ENCODE measurements around the gene EXT2.

Gene EXT2

DNA sequence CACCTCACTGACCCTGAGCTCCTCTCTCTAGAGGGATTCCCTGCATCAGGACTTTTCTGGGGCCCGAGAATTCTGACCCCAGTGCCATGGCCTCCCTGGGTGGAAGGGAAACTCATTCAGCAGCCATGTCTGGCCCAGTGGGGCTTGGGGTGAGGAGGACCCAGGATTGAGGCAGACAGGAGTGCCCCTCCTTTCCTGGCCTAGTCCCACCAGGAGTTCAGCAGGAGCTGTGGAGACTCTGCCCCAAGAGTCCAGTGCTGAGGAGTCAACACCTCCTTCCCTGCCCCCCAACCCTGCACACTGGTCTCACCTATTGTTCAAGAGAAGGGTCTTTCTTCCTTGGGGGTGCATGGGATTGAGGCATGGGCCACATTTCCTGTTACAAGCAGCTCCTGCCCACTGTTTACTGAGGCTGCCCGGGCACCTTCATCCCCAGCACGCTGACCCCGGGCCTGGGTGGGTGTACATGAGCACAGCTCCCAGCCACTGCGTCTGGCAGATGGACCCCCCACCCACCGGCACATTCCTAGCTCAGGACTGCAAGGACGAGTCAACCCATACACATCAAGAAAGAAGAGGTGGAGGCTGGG is 180.6 kb downstream of the EXT2 start (continued):
- TF ChIP-seq ARNTL (CRISPR knock-in tag; IDR thresholded peaks at IDR 0.05; ENCODE audit: borderline replicate concordance, low read depth), result no peak
- TF ChIP-seq OSR1 (CRISPR knock-in tag; IDR thresholded peaks at IDR 0.05), result no peak
- TF ChIP-seq CSDC2 (CRISPR knock-in tag; IDR thresholded peaks at IDR 0.05), result no peak
- TF ChIP-seq SNAI2 (CRISPR knock-in tag; IDR thresholded peaks at IDR 0.05), result no peak
- TF ChIP-seq, protein P1, sequence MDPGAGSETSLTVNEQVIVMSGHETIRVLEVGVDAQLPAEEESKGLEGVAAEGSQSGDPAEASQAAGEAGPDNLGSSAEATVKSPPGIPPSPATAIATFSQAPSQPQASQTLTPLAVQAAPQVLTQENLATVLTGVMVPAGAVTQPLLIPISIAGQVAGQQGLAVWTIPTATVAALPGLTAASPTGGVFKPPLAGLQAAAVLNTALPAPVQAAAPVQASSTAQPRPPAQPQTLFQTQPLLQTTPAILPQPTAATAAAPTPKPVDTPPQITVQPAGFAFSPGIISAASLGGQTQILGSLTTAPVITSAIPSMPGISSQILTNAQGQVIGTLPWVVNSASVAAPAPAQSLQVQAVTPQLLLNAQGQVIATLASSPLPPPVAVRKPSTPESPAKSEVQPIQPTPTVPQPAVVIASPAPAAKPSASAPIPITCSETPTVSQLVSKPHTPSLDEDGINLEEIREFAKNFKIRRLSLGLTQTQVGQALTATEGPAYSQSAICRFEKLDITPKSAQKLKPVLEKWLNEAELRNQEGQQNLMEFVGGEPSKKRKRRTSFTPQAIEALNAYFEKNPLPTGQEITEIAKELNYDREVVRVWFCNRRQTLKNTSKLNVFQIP (CRISPR knock-in tag; IDR thresholded peaks at IDR 0.05; ENCODE audit: borderline replicate concordance, low read depth), result no peak
- no peak for TF ChIP-seq ZFP30 (CRISPR knock-in tag; IDR thresholded peaks at IDR 0.05)
- TF ChIP-seq TOX (CRISPR knock-in tag; IDR thresholded peaks at IDR 0.05; ENCODE audit: borderline replicate concordance), result no peak
- TF ChIP-seq ZNF8 (CRISPR knock-in tag; IDR thresholded peaks at IDR 0.05), result no peak
- no peak for TF ChIP-seq ZC3H10 (CRISPR knock-in tag; IDR thresholded peaks at IDR 0.05)

DNA sequence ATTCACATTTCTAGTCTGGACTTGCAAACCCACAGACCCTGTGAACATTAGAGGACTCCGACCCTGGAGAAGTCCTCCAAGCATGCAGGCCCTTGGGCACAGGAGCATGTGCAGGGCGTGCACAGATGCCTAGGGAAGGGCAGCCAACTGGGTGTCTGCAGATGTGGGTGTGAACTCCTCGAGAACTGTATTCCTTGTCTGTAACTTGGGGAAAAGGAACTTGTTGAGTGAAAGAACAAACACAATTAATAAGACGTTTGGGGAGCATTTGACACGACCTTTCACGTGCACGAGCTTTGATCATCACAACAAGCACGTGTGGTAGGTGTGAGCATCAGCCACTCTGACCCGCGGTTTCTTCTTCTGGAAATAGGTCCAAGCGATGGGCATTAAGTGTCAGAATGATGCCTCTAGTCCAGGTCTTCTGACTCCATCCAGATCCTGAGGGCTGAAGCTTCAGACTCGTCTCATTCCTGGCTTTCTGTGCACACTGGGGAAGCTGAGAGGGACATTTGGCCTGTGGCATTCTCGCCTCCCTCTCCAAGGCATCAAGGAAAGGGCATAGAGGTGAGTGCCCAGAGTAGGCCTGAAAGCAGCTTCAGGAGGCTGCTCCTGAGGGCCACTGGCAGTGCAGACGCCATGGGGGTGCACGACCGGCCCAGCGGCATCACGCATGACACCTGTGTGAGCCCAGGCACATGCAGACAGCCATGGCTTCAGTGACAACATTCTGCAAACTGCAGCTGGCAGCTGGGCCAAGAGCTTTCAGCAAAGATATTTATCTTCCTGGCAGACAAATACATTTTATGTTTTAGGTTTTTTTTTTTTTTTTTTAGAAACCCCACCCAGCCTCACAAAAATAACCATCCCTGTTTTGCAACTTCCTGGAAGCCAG is 182.0 kb downstream of the EXT2 start:
- no peak for ATAC-seq
- TF ChIP-seq PPARA (CRISPR knock-in tag; IDR thresholded peaks at IDR 0.05; ENCODE audit: borderline replicate concordance) (no peak), ZC3H10 (CRISPR knock-in tag; IDR thresholded peaks at IDR 0.05) (no peak), TOX (CRISPR knock-in tag; IDR thresholded peaks at IDR 0.05; ENCODE audit: borderline replicate concordance) (no peak), ISL1 (CRISPR knock-in tag; IDR thresholded peaks at IDR 0.05) (no peak), SNAI2 (CRISPR knock-in tag; IDR thresholded peaks at IDR 0.05) (no peak), ZNF70 (CRISPR knock-in tag; IDR thresholded peaks at IDR 0.05) (no peak), ZFP3 (CRISPR knock-in tag; IDR thresholded peaks at IDR 0.05) (no peak), TCF4 (CRISPR knock-in tag; IDR thresholded peaks at IDR 0.05; ENCODE audit: borderline replicate concordance) (no peak), ESRRG (CRISPR knock-in tag; IDR thresholded peaks at IDR 0.05) (no peak), BACH2 (CRISPR knock-in tag; IDR thresholded peaks at IDR 0.05; ENCODE audit: borderline replicate concordance) (no peak), OSR1 (CRISPR knock-in tag; IDR thresholded peaks at IDR 0.05) (no peak), ZFP30 (CRISPR knock-in tag; IDR thresholded peaks at IDR 0.05) (no peak), ZNF8 (CRISPR knock-in tag; IDR thresholded peaks at IDR 0.05) (no peak), ZNF565 (CRISPR knock-in tag; conservative IDR thresholded peaks at IDR 0.05; ENCODE audit: low read depth) (no peak), ARNTL (CRISPR knock-in tag; IDR thresholded peaks at IDR 0.05; ENCODE audit: borderline replicate concordance, low read depth) (no peak)
- TF ChIP-seq, protein P2, sequence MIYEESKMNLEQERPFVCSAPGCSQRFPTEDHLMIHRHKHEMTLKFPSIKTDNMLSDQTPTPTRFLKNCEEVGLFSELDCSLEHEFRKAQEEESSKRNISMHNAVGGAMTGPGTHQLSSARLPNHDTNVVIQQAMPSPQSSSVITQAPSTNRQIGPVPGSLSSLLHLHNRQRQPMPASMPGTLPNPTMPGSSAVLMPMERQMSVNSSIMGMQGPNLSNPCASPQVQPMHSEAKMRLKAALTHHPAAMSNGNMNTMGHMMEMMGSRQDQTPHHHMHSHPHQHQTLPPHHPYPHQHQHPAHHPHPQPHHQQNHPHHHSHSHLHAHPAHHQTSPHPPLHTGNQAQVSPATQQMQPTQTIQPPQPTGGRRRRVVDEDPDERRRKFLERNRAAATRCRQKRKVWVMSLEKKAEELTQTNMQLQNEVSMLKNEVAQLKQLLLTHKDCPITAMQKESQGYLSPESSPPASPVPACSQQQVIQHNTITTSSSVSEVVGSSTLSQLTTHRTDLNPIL (CRISPR knock-in tag; IDR thresholded peaks at IDR 0.05; ENCODE audit: low read depth), result no peak
- TF ChIP-seq, protein P3, sequence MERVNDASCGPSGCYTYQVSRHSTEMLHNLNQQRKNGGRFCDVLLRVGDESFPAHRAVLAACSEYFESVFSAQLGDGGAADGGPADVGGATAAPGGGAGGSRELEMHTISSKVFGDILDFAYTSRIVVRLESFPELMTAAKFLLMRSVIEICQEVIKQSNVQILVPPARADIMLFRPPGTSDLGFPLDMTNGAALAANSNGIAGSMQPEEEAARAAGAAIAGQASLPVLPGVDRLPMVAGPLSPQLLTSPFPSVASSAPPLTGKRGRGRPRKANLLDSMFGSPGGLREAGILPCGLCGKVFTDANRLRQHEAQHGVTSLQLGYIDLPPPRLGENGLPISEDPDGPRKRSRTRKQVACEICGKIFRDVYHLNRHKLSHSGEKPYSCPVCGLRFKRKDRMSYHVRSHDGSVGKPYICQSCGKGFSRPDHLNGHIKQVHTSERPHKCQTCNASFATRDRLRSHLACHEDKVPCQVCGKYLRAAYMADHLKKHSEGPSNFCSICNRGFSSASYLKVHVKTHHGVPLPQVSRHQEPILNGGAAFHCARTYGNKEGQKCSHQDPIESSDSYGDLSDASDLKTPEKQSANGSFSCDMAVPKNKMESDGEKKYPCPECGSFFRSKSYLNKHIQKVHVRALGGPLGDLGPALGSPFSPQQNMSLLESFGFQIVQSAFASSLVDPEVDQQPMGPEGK (CRISPR knock-in tag; IDR thresholded peaks at IDR 0.05; ENCODE audit: borderline replicate concordance), result no peak
- TF ChIP-seq, protein P1 (CRISPR knock-in tag; IDR thresholded peaks at IDR 0.05; ENCODE audit: borderline replicate concordance, low read depth), result no peak

DNA sequence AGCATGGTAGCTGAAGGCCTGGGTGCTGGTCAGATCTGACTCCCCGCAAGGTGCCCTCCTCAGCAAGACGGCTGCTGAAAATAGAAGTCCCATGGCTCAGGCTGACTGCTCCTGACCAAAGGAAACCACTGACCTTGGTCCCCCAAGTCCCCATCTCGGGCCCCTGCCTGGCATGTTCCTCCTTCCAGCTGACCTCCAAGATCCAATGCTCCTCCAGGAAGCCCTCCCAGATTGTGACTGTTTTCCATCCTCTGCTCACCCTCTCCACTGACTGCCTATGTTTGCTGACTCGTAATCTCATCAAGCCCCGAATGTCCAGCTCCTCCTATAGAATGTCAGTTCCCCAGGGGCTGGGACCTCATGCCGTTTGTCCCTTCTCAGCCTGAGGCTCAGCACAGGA is 184.0 kb downstream of the EXT2 start:
- TF ChIP-seq ESRRG (CRISPR knock-in tag; IDR thresholded peaks at IDR 0.05) (no peak), ZNF70 (CRISPR knock-in tag; IDR thresholded peaks at IDR 0.05) (no peak), BACH2 (CRISPR knock-in tag; IDR thresholded peaks at IDR 0.05; ENCODE audit: borderline replicate concordance) (no peak), ZNF565 (CRISPR knock-in tag; conservative IDR thresholded peaks at IDR 0.05; ENCODE audit: low read depth) (no peak), OSR1 (CRISPR knock-in tag; IDR thresholded peaks at IDR 0.05) (no peak)
- TF ChIP-seq, protein P4, sequence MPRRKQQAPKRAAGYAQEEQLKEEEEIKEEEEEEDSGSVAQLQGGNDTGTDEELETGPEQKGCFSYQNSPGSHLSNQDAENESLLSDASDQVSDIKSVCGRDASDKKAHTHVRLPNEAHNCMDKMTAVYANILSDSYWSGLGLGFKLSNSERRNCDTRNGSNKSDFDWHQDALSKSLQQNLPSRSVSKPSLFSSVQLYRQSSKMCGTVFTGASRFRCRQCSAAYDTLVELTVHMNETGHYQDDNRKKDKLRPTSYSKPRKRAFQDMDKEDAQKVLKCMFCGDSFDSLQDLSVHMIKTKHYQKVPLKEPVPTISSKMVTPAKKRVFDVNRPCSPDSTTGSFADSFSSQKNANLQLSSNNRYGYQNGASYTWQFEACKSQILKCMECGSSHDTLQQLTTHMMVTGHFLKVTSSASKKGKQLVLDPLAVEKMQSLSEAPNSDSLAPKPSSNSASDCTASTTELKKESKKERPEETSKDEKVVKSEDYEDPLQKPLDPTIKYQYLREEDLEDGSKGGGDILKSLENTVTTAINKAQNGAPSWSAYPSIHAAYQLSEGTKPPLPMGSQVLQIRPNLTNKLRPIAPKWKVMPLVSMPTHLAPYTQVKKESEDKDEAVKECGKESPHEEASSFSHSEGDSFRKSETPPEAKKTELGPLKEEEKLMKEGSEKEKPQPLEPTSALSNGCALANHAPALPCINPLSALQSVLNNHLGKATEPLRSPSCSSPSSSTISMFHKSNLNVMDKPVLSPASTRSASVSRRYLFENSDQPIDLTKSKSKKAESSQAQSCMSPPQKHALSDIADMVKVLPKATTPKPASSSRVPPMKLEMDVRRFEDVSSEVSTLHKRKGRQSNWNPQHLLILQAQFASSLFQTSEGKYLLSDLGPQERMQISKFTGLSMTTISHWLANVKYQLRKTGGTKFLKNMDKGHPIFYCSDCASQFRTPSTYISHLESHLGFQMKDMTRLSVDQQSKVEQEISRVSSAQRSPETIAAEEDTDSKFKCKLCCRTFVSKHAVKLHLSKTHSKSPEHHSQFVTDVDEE (CRISPR knock-in tag; IDR thresholded peaks at IDR 0.05), result no peak
- no peak for ATAC-seq
